Central memory CD4-positive, alpha-beta T cell (primary cell): ENCODE data around the gene ITGB5.

Experiments
- DNase-seq: peaks from one replicate; pipeline ENCODE4 v3.0.0; 2022
- total RNA-seq, 3 experiments: gene quantifications; one replicate each; lab custom pipeline; 2026; lab: John Stamatoyannopoulos, UW

Gene ITGB5, protein sequence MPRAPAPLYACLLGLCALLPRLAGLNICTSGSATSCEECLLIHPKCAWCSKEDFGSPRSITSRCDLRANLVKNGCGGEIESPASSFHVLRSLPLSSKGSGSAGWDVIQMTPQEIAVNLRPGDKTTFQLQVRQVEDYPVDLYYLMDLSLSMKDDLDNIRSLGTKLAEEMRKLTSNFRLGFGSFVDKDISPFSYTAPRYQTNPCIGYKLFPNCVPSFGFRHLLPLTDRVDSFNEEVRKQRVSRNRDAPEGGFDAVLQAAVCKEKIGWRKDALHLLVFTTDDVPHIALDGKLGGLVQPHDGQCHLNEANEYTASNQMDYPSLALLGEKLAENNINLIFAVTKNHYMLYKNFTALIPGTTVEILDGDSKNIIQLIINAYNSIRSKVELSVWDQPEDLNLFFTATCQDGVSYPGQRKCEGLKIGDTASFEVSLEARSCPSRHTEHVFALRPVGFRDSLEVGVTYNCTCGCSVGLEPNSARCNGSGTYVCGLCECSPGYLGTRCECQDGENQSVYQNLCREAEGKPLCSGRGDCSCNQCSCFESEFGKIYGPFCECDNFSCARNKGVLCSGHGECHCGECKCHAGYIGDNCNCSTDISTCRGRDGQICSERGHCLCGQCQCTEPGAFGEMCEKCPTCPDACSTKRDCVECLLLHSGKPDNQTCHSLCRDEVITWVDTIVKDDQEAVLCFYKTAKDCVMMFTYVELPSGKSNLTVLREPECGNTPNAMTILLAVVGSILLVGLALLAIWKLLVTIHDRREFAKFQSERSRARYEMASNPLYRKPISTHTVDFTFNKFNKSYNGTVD
- total RNA-seq = 0.11 to 2.3 (median 1.5) reads per million in 3 experiments

DNA sequence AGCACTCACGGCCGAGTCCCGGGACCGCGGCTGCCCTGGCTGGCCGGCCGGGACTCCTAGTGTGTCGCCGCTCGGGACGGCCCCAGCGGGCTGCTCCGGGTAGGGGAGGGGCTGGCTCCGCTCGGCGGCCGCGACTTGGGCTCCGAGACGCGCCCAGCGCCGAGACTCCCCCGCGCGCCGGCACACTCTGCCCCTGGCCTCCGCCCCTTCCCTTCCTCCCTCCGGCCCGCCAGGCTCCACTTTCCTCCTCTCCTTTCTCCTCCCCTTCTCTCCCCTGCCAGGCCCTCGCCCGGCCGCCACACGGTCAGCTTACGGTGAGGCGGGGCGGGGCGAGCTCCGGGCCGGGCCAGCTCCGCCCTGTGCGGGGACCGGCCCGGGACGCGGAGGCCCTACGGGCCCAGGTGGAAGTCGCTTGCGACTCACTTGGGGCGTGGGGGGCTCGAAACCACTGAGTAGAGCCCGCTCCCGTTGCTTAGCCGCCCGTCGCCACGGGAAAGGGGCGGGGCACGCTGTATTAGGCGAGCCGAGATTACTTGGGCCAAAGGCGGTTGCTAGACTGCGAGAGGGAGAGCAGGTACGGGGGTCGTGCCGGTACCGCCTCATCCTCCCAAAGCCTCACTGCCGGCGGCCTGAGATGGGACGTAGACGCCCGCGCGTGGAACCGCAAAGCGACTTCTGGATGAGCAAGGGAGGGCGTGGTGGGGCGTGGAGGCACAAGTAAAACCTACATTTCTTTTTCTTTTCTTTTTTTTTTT is at the start of gene ITGB5:
ITGB5 (minus strand) TSS at position 189 of the 755 bp plus-strand sequence. CDS start 365 bp downstream, outside the sequence.
- no peak for DNase-seq

DNA sequence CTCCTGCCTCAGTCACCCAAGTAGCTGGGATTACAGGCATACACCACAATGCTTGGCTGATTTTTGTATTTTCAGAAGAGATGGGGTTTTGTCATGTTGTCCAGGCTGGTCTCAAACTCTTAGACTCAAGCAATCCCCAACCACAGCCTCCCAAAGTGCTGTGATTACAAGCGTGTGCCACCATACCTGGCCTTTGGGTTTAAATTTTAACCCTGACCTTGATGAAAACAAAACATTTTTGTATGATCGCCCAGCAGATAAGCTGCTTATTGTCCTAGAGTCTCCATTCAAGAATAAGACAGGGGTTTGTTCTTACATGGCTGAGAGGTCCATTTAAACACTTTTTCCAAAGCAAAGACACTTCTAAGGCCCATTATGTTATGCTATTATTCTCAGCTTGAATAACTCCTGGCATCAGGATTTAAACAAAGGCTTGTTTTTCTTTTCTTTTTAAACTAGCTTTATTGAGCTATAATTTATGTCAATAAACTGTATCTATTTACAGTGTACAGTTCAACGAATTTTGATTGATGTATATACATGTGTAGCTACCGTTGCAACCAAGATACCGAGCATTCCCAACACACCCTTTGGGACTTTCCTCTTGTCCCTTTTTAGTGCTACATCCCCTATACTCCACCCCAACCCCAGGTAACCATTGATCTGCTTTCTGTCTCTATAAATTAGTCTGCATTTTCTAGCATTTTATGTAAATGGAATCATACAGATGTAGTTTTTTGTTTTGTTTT is 48.8 kb upstream of the ITGB5 start:
- no peak for DNase-seq

DNA sequence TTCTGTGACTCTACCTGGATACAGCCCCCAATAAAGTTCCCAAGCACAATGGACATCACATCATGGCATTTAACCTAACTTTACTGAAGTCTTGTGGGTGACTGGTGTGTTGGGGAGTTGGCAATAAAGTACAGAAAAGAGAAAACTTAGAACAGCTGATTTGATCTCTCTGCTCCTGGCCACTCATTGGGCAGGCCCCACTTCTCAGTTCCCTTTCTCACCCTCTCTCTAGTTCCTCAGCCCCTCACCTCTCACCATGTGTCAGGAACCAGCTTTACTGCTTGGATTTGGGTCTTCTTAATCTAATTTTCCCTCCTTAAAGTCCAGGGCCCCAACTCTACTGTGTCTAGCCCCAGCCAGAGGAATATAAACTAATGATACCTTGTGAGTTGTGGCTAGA is 48.1 kb upstream of the ITGB5 start:
- DNase-seq = no peak

GRCh38 chr3:124934577-124934976 is 47.4 kb upstream of the ITGB5 start, which contains the start of gene MUC13:
Gene MUC13, minus strand, starts transcription at chr3:124934751. Its CDS starts 39 bp downstream, at chr3:124934712.
- no peak for DNase-seq

DNA sequence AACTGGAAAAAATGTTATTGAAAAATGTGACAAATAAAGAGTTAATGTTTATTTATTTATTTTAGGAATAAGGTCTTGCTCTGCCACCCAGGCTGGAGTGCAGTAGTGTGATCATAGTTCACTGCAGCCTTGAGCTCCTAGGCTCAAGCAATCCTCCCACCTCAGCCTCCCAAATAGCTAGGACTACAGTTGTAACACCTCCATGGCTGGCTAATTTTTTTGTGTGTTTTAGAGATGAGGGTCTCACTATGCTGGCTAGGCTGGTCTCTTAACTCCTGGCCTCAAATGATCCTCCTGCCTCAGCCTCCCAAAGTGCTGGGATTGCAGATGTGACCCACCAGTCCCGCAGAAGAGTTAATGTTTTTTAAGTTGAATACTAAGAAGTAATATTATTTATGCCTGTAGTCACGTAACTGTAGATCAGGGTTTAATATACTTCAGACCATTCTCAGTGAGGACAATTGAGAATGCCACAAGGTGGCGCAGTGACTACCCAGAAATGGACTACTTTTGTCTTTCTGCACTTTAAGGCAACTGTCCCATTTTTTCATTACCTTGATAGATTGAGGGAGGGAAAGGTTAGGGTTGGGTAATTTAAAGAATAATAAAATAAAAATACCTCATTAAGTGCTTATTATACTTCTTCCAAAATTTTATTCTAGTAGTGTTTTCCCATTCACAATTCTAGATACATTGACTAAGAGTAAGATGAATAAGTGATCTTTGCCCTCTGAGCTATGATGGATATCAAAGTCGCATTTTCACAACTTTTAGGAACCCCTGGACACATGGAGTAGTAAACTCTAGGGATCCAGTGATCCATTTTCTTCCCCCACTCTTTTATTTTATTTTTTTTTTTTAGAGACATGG is 41.4 kb upstream of the ITGB5 start:
- DNase-seq = peak; percentile 40

GRCh38 chr3:124927574-124928045 is 40.4 kb upstream of the ITGB5 start:
- no peak for DNase-seq

DNA sequence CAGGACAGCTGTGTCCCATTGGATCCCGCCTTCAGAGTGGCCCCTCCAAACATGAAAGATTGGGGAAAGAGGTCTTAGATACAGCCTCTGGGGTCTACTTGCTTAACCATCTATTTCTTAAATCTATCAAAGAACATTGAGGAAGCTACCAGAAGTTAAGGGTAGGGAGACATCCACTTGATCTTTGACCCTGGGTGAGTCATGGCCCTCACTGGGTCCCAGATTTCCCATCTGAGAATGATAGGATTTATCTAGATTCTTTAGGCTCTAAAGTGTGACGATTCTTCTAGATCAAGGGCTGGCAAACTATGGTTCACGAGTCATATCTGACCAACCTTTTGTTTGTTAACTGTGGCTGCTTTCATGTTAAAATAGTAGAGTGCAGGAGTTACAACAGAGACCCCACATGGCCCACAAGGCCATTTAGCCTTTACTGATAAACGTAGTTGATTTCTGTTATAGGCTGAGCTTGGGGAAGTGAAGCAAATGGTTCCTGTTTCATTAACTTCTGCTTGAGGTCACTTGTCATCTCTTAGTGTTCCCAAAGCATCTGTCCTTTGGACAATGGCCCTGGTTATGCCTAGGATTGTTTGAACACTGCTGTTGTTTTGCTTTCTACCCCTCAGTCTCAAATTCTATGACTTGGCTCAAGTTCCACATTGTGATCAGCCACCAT is 39.4 kb upstream of the ITGB5 start:
- DNase-seq = no peak

DNA sequence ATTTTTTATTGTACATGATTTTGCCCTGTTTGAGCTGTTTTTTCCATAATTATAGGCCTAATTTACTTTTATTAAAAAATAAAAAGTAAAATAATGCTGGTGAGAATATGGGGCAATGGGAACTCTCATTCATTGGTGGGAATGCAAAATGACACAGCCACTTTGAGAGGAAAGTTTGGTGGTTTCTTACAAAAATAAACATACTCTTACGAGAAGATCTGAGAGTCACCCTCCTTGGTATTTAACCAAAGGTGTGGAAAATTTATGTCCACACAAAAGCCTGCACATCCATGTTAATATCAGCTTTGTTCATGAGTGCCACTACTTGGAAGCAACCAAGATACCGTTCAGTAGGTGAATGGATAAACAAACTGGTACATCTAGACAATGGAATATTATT is 37.6 kb upstream of the ITGB5 start:
- no peak for DNase-seq

DNA sequence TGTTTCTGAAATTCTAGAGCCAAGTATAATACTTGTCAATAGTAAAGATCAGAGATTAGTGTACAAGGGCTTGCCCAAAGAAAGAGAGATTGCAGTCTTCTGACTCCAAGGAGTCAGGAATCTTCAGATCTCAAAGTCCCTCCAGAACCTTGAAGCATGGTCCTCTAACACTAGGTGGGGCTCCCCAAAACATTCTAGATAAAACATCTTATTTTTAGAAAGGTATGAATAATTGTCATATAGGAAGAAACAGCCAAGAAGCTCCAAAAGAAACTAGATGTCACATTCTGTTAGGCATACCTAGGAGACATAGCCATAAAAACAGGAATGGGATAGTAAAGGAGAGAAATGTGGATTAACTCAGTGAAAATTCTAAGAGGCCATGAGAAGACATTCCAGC is 36.7 kb upstream of the ITGB5 start:
- no peak for DNase-seq

- no peak for DNase-seq
Observed at GRCh38 chr3:124920718-124921117, 33.6 kb upstream of the ITGB5 start.

DNA sequence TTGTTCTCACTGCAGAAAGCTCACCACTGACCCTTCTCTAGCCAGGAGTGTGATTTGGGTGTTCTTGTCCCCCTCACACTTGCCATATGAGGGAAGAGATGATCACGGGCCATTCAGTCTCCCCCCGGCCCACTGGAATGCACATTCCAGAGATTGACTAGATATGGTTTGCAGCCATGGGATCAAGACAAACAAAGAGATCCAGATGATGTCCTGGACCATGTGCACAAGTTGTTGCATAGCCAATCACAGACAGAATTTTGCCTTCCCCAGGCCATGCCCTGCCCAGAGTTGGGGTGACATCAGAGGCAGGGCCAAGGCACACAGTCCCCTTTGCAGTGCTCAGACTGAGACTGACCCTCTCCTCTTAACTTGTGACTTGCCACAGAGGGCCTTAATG is 32.6 kb upstream of the ITGB5 start:
- no peak for DNase-seq

DNA sequence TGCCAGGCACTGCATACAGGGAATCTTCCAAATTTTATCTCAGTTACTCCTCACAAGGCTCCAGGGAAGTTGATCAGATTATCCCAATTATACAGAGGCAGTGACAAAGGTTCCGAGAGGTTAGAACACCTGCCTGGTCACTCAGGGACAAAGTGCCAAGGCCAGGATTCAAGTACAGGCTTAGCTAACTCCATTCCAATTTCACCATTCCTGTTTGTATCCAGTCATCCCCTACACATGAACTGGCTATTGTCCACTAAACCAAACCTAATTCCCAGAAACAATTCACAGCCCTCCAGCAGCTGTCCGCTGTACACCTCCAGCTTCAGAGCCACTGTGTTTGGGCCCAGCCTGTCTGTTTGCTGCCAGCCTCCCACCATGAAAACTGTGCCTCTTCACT is 31.4 kb upstream of the ITGB5 start:
- no peak for DNase-seq

GRCh38 chr3:124916837-124917409 is 29.8 kb upstream of the ITGB5 start:
- no peak for DNase-seq

GRCh38 chr3:124915254-124915653 is 28.1 kb upstream of the ITGB5 start:
- no peak for DNase-seq

DNA sequence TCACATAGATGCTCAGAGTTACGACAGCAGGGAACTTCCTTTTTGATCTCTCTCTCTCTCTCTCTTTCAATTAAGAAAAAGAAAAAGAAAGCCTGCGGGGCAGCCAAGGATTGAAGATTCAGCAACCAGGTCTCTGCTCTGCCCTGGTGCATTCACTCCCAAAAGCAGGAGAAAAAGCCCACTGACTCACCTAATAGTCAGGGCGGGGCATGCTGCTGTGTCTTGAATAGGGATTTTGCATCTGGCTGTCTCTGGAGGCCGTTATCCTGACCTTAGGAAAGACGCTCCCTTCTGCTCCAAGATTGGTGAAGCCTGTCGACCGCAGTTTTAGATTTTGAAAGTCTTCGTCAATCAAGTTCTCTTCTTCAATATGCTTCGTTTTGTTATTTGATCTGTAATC is 20.8 kb upstream of the ITGB5 start:
- DNase-seq = no peak

DNA sequence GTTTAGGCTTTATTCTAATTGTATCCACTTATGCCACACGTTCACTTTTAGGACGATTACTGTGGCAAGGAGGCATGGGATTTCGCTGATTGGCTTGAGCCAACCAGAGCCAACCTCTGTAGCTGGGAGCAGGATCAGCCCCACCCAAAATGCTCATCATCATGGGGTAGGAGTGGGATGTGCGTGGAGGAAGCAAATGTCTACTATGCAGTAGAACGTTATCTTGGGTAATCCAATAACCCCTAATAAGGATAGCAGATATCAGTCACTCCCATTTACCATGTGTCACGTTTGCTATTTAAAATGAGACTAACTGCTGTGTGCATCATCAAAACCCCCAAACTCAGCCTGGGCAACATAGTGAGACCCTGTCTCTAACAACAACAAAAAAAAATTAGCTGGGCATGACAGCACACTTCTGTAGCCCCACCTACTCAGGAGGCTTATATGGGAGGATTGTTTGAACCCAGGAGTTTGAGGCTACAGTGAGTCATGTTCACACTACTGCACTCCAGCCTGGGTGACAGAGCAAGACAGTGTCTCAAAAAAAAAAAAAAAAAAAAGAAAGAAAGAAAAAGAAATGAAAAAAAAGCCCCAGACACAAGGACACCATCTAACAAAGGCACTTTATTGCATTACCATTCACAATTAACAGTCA is 17.8 kb upstream of the ITGB5 start:
- no peak for DNase-seq

DNA sequence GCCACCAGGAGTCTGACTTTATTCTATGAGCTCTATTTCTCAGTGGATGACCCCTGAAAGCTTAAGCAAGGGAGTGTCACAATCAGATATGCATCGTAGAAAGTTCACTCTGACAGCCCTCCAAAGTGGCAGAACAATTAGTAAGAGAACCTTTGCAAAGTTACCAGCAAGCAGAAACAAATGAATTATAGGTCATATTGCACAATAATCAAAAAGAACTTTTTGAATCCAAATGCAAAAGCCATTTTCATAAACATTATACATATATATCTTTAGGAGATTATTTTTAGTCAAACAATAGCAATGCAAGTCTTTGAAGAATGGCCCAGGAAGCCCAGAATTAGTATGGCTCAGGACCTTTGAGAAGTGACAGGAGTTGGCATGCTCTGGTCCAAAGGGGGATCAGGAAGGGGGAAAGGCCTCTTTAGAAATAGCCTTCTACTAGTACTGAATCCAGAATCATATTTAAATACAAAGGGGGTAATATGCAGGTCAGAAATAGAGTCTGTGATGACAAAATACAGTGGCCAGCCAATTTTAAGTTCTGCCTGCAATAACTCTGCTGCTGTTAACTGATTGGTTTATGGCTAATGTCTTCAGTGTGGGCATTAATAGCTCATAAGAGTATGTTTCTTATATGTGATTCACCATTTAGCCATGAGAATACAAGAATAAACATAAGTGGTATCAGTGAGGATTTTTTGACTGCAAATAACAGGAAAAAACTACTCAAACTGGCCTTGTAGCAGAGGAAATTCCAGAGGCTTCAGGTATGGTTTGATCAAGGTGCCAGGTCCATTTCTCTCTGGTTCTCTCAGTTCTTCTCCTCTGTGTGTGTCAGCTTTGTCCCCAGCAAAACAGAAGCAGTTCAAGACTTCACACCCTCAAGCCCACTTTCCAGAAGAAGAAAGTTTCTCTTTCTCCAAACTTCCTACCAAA is 17.0 kb upstream of the ITGB5 start:
- no peak for DNase-seq

- DNase-seq = no peak
Observed at GRCh38 chr3:124896824-124897526, 9.8 kb upstream of the ITGB5 start.
